ENCODE results near the gene CPZ.

Gene CPZ

GRCh38 chr4:8656711-8657380, 64.3 kb downstream of the CPZ start:
- DNase-seq = no peak

GRCh38 chr4:8657381-8658088, 65.0 kb downstream of the CPZ start:
- DNase-seq = no peak

GRCh38 chr4:8662776-8663175, 70.2 kb downstream of the CPZ start:
- DNase-seq = no peak

GRCh38 chr4:8664031-8664805, 71.7 kb downstream of the CPZ start:
- DNase-seq = no peak

- DNase-seq = no peak
Observed at GRCh38 chr4:8664976-8665375, 72.4 kb downstream of the CPZ start.

GRCh38 chr4:8665406-8666360, 73.1 kb downstream of the CPZ start:
- no peak for DNase-seq

- DNase-seq = no peak
Observed at GRCh38 chr4:8666581-8666980, 74.0 kb downstream of the CPZ start.
